Hepatocyte (in vitro differentiated cells): Measurements from ENCODE around the gene KIF15. TPM values are rescaled to one million over a fixed set of nuclear protein-coding genes. Genes with fewer than 3 reads are reported as not detected.

Experiments
- DNase-seq: peaks from one replicate; pipeline ENCODE4 v3.0.0-alpha.2; 2016; ENCODE audit warnings: low spot score
- H2AFZ ChIP-seq: fragments of 200-600 bp; sonication (generic); 2 replicates; pipeline ENCODE4 v1.6.0; 2016; ENCODE audit warnings: antibody characterized with exemption, mild to moderate bottlenecking
- H3K27ac ChIP-seq: fragments of 200-600 bp; sonication (generic); 2 replicates; pipeline ENCODE4 v1.5.1; 2016; ENCODE audit warnings: mild to moderate bottlenecking
- H3K27me3 ChIP-seq: fragments of 200-600 bp; sonication (generic); 2 replicates; pipeline ENCODE4 v1.6.1; 2016
- H3K36me3 ChIP-seq: fragments of 200-600 bp; sonication (generic); replicated peaks from 2 replicates; pipeline ENCODE4 v1.5.1; 2016; ENCODE audit warnings: low read depth; ENCODE audit not compliant: insufficient read depth
- H3K4me1 ChIP-seq: fragments of 200-600 bp; sonication (generic); 2 replicates; pipeline ENCODE4 v1.5.1; 2016; ENCODE audit warnings: mild to moderate bottlenecking, moderate library complexity; ENCODE audit not compliant: insufficient read depth
- H3K4me2 ChIP-seq: fragments of 200-600 bp; sonication (generic); 2 replicates; pipeline ENCODE4 v1.6.0; 2016
- H3K4me3 ChIP-seq: fragments of 200-600 bp; sonication (generic); 2 replicates; pipeline ENCODE4 v1.5.1; 2016; ENCODE audit warnings: mild to moderate bottlenecking
- H3K79me2 ChIP-seq: fragments of 200-600 bp; sonication (generic); 2 replicates; pipeline ENCODE4 v1.6.0; 2017; ENCODE audit warnings: mild to moderate bottlenecking
- H3K9me2 ChIP-seq: fragments of 200-600 bp; sonication (generic); replicated peaks from 2 replicates; pipeline ENCODE4 v1.6.0; 2017; ENCODE audit warnings: mild to moderate bottlenecking; ENCODE audit not compliant: insufficient read depth
- H3K9me3 ChIP-seq: fragments of 200-600 bp; sonication (generic); 2 replicates; pipeline ENCODE4 v1.5.1; 2016; ENCODE audit warnings: low read depth, mild to moderate bottlenecking
- H4K20me1 ChIP-seq: fragments of 200-600 bp; sonication (generic); 2 replicates; pipeline ENCODE4 v1.6.0; 2016; ENCODE audit warnings: mild to moderate bottlenecking; ENCODE audit not compliant: insufficient read depth, poor library complexity, severe bottlenecking
- EZH2 ChIP-seq: fragments of 200-600 bp; sonication (generic); IDR thresholded peaks from 2 replicates; pipeline ENCODE4 v1.6.1; 2016; ENCODE audit warnings: antibody characterized with exemption, mild to moderate bottlenecking, borderline replicate concordance
- EZH2phosphoT487 ChIP-seq: fragments of 200-600 bp; sonication (generic); IDR thresholded peaks from one replicate; pipeline ENCODE4 v1.6.1; 2018; ENCODE audit warnings: antibody characterized with exemption, mild to moderate bottlenecking, low read depth, moderate library complexity; ENCODE audit not compliant: unreplicated experiment, severe bottlenecking
- WGBS: methylation state at CpG from one replicate; pipeline ENCODE4 v1.1.6; 2016; ENCODE audit warnings: low lambda C conversion rate; ENCODE audit errors: missing lambda C conversion rate; 5-methylcytosine and 5-hydroxymethylcytosine counted together
- polyA plus RNA-seq: library from polyadenylated mRNA; unstranded; fragments of >200 nt; fragmentation: Nextera tagmentation; extraction: Ambion mirVana; gene quantifications from 2 replicates; pipeline ENCODE4 v1.2.1, GENCODE V29; 2016
- total RNA-seq: library from RNA; depleted of rRNA; stranded (reverse); fragments of >200 nt; gene quantifications from 2 replicates; pipeline ENCODE4 v1.2.3, GENCODE V29; 2014
- TF ChIP-seq, protein P1 (sequence below): fragments of 200-600 bp; sonication (generic); IDR thresholded peaks from 2 replicates; pipeline ENCODE4 v1.5.1; 2016; ENCODE audit warnings: antibody characterized with exemption, mild to moderate bottlenecking; ENCODE audit not compliant: poor library complexity

KIF15 gene
- total and polyA plus RNA-seq, 2 experiments from 2014 or later: 2.6 to 4.1 TPM

DNA sequence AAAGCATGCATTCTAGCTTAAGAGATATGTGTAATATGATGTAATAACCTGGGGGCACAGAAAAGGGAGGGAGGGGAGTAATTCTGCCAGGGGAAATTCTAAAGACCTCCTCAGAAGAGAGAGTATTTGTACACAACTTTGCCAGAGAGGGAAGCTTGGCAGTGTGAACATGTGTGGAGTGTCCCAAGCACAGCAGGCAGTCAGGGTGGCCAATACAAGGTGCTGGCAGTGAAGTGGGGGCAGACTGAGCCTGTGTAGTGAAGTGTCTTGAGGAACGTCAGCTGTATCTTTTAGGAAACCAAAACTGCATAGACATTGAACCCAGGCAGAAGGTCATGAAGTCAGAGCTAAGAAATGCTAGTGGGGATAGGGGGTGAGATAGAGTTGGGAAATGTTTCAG lies 70.4 kb downstream of the KIF15 start:
- Histone ChIP-seq H4K20me1 (no peaks in the 10 kb centered on the region), H3K36me3 (no peaks in the 10 kb centered on the region), H3K9me3 (no peaks in the 10 kb centered on the region), H3K4me2 (no peak overlapping the region), H2AFZ (no peak overlapping the region), H3K9me2 (no peaks in the 10 kb centered on the region), H3K27me3 (no peaks in the 10 kb centered on the region), H3K4me3 (no peak overlapping the region), H3K79me2 (no peaks in the 10 kb centered on the region), H3K4me1 (no peaks in the 10 kb centered on the region), H3K27ac (no peak overlapping the region)
- no peak for DNase-seq
- 96% methylated on average over 1 of the region's 1 CpG for WGBS
- TF ChIP-seq, protein P1, sequence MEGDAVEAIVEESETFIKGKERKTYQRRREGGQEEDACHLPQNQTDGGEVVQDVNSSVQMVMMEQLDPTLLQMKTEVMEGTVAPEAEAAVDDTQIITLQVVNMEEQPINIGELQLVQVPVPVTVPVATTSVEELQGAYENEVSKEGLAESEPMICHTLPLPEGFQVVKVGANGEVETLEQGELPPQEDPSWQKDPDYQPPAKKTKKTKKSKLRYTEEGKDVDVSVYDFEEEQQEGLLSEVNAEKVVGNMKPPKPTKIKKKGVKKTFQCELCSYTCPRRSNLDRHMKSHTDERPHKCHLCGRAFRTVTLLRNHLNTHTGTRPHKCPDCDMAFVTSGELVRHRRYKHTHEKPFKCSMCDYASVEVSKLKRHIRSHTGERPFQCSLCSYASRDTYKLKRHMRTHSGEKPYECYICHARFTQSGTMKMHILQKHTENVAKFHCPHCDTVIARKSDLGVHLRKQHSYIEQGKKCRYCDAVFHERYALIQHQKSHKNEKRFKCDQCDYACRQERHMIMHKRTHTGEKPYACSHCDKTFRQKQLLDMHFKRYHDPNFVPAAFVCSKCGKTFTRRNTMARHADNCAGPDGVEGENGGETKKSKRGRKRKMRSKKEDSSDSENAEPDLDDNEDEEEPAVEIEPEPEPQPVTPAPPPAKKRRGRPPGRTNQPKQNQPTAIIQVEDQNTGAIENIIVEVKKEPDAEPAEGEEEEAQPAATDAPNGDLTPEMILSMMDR: no peak
- no peak for TF ChIP-seq EZH2
- TF ChIP-seq EZH2phosphoT487: no peak

DNA sequence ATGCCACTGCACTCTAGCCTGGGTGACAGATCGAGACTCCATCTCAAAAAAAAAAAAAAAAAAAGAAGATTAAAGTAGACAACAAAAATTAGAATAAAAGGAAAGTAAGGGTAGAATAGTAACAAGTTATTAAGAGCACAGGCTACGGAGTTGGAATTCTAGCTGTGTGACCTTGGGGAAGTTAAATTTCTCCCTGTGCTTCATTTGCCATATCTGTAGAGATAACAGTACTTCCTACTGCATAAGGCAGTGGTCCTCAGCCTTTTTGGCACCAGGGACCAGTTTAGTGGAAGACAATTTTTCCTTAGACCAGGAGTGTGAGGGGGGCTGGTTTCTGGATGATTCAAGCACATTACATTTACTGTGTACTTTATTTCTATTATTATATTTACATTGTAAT lies 71.4 kb downstream of the KIF15 start:
- Histone ChIP-seq H3K4me3 (no peak overlapping the region), H3K4me2 (no peak overlapping the region), H2AFZ (no peak overlapping the region), H3K9me3 (no peaks in the 10 kb centered on the region), H3K4me1 (no peaks in the 10 kb centered on the region), H3K27ac (no peak overlapping the region), H3K27me3 (no peaks in the 10 kb centered on the region), H4K20me1 (no peaks in the 10 kb centered on the region), H3K79me2 (no peaks in the 10 kb centered on the region), H3K36me3 (no peaks in the 10 kb centered on the region), H3K9me2 (no peaks in the 10 kb centered on the region)
- TF ChIP-seq EZH2: no peak
- TF ChIP-seq, protein P1: no peak
- no peak for TF ChIP-seq EZH2phosphoT487
- WGBS: 98% methylated on average over 2 of the region's 2 CpGs
- no peak for DNase-seq

DNA sequence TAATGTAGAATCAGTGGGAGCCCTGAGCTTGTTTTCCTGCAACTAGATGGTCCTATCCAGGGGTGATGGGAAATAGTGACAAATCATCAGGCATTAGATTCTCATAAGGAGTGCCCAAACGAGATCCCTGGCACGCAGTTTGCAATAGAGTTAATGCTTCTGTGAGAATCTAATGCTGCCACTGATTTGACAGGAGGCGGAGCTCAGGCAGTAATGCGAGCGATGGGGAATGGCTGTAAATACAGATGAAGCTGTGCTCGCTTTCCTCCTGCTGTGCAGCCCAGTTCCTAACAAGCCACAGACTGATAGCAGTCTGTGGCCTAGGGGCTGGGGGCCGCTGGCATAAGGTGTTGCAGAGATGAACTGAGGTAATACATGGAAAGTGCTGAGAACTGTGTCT lies 71.8 kb downstream of the KIF15 start:
- Histone ChIP-seq H3K9me3 (no peaks in the 10 kb centered on the region), H3K4me1 (no peaks in the 10 kb centered on the region), H3K4me3 (no peak overlapping the region), H3K27ac (no peak overlapping the region), H4K20me1 (no peaks in the 10 kb centered on the region), H2AFZ (no peak overlapping the region), H3K27me3 (no peaks in the 10 kb centered on the region), H3K9me2 (no peaks in the 10 kb centered on the region), H3K79me2 (no peaks in the 10 kb centered on the region), H3K4me2 (no peak overlapping the region), H3K36me3 (no peaks in the 10 kb centered on the region)
- TF ChIP-seq, protein P1: no peak
- no peak for TF ChIP-seq EZH2phosphoT487
- no peak for TF ChIP-seq EZH2
- no peak for DNase-seq
- 91% methylated on average over 7 of the region's 7 CpGs for WGBS

DNA sequence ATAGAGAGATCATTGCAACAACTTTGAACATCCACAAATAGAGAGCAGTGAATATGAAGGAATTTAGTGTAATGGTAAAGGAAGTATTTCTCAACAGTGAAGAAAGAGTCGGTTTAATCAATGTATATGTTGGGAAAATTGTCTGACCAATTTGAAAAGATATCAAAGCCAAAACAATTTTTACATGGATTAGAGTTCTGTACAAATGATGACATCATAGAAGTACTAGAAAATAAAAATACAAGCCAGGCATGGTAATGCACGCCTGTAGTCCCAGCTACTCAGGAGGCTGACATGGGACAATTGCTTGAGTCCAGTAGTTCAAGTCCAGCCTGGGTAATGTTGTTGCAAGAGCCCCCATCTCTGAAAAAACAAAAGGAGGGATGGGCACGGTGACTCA lies 74.1 kb downstream of the KIF15 start:
- H2AFZ ChIP-seq: no peak overlapping the region
- no peaks in the 10 kb centered on the region for H3K79me2 ChIP-seq
- no peaks in the 10 kb centered on the region for H3K9me3 ChIP-seq
- no peak overlapping the region for H3K27ac ChIP-seq
- no peak for TF ChIP-seq EZH2
- TF ChIP-seq EZH2phosphoT487: no peak
- TF ChIP-seq, protein P1: no peak
- H3K4me1 ChIP-seq: no peaks in the 10 kb centered on the region
- H3K36me3 ChIP-seq: no peaks in the 10 kb centered on the region
- no peak overlapping the region for H3K4me2 ChIP-seq
- no peaks in the 10 kb centered on the region for H3K27me3 ChIP-seq
- H3K4me3 ChIP-seq: no peak overlapping the region
- DNase-seq: no peak
- no peaks in the 10 kb centered on the region for H4K20me1 ChIP-seq
- WGBS: 98% methylated on average over 3 of the region's 3 CpGs
- H3K9me2 ChIP-seq: no peaks in the 10 kb centered on the region
